ENCODE results near the gene SLC17A2.

DNA sequence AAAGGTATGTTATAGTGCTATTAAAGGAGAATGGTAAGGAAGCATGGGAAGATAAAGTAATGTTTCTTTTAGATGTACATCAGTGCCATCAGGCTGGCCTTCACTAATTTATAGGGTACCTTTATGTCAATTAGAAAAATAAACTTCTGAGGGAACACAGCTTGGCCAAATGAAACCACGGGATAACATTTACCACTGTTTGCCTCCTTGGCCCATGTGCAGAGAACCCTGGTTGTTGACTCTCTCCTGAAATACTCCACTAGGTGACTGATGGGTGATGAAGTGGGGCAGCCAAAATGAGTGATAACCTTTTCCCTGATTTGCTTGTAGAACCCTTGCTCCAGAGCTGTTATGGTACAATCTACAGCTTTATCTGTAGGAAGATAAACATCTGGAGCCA is 41.6 kb upstream of the SLC17A2 start:
- TF ChIP-seq, protein P1, sequence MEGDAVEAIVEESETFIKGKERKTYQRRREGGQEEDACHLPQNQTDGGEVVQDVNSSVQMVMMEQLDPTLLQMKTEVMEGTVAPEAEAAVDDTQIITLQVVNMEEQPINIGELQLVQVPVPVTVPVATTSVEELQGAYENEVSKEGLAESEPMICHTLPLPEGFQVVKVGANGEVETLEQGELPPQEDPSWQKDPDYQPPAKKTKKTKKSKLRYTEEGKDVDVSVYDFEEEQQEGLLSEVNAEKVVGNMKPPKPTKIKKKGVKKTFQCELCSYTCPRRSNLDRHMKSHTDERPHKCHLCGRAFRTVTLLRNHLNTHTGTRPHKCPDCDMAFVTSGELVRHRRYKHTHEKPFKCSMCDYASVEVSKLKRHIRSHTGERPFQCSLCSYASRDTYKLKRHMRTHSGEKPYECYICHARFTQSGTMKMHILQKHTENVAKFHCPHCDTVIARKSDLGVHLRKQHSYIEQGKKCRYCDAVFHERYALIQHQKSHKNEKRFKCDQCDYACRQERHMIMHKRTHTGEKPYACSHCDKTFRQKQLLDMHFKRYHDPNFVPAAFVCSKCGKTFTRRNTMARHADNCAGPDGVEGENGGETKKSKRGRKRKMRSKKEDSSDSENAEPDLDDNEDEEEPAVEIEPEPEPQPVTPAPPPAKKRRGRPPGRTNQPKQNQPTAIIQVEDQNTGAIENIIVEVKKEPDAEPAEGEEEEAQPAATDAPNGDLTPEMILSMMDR (IDR thresholded peaks at IDR 0.05), result no peak
- TF ChIP-seq POLR2A (IDR thresholded peaks at IDR 0.05), result no peak
